Retinal pigment epithelial cell (primary cell): ENCODE data around the gene DFFA.

Source experiments
- DNase-seq: peaks from one replicate; pipeline ENCODE4 v3.0.0-alpha.2; 2010; ENCODE audit warnings: low read depth
- H3K4me3 ChIP-seq: 2 replicates; pipeline ENCODE4 v1.5.1; 2011; ENCODE audit warnings: mild to moderate bottlenecking, low read length, control low read depth, moderate library complexity
- TF ChIP-seq, protein P1 (sequence below): conservative IDR thresholded peaks from 2 replicates; pipeline ENCODE4 v1.5.1; 2011; ENCODE audit warnings: low read depth, low read length, control low read depth, inconsistent platforms

The DFFA gene

DNA sequence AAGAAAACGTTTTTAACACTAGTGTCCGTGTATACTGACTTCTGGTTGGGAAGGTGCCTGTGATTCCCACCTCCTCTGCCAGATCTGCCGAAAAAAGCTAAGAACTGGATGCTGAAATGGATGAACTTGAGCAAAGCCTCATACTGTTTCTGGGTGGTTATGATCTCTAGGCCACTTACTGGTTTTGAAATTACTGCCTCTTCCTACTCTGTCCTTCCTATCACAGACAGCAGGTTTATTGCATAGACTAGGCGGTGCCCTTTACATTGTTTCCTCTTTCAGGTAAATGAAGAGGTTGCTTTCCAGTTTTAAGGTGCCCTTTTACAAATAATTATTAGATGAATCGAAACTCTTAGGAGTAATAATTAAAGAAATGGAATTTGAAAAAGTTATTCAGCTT is 29.9 kb upstream of the DFFA start:
- TF ChIP-seq, protein P1, sequence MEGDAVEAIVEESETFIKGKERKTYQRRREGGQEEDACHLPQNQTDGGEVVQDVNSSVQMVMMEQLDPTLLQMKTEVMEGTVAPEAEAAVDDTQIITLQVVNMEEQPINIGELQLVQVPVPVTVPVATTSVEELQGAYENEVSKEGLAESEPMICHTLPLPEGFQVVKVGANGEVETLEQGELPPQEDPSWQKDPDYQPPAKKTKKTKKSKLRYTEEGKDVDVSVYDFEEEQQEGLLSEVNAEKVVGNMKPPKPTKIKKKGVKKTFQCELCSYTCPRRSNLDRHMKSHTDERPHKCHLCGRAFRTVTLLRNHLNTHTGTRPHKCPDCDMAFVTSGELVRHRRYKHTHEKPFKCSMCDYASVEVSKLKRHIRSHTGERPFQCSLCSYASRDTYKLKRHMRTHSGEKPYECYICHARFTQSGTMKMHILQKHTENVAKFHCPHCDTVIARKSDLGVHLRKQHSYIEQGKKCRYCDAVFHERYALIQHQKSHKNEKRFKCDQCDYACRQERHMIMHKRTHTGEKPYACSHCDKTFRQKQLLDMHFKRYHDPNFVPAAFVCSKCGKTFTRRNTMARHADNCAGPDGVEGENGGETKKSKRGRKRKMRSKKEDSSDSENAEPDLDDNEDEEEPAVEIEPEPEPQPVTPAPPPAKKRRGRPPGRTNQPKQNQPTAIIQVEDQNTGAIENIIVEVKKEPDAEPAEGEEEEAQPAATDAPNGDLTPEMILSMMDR: no peak
- no peak for DNase-seq
- H3K4me3 ChIP-seq: no peak overlapping the region

DNA sequence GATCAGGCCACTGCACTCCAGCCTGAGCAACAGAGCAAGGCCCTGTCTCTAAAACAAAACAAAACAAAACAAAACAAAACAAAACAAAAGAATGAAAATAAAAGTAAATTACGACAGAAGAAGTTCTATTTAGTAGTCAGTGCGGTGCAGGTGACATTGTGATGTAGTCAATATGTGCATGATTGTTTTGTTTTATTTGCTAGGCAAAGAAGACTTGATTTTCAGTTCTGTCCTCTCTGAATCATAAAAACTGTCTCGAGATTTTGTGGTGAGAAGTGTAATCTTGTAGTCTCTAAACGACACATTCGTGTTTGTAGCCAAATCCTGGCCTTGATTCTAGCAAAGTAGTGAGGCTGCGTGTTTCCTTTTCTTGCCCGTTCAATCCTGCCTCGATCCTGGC is 25.9 kb upstream of the DFFA start:
- H3K4me3 ChIP-seq: no peak overlapping the region
- DNase-seq: no peak
- TF ChIP-seq, protein P1: no peak

DNA sequence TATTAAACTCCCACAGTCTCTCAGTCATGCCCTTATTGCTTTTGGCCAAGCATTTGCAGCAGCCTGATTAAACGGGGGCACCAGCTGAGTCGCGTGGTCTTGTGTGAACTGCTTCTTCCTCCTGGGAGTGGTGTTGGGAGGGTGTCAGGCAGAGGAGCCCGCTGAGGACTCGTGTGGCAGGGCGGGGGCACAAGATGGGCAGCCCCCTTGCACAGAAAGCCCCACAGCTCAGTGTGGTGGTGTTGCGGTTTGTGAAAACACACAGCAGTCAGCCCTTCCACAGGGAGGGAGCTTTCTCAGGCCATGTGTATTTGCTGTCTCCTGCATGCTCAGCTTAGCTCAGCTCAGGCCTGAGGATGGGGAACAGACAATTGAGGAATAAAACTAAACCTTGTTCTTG is 24.8 kb upstream of the DFFA start:
- no peak for DNase-seq
- no peak overlapping the region for H3K4me3 ChIP-seq
- TF ChIP-seq, protein P1: no peak

DNA sequence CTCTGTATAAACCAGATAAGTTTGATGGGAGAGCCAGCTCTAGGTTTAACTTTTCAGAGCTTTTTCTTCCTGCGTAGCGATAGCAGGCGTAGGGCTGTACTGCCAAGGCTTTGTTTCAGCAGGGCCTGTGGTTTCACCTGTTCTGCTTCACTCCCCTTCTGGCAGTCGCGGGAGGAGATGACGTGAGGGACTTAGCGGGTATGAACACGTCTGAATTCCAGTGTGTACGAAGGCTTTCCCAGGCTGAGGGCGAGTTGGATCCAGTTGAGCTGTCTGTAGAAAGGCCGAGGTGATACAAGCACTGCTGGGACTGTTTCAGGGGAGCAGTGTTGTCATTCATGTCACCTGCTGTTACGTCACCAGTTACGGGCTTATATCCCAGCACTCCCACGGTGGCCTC is 23.6 kb upstream of the DFFA start:
- no peak overlapping the region for H3K4me3 ChIP-seq
- no peak for DNase-seq
- TF ChIP-seq, protein P1: no peak

DNA sequence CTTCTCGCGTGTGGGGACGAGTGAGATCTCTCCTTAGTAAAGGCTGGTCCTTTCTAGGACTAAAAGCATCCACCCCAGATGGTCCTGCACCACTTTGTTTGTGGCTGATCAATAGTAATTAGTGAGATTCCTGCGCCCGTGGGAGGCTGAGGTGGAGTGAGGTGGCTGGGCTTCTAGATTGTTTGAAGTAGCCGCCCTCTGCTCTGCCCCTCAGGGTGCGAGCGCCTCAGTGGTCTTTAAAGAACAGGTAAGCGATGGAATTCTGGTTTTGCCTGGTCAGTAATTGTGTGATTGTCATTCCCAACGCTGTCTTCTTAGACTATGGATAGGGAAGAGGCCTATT is 23.1 kb upstream of the DFFA start:
- DNase-seq: no peak
- H3K4me3 ChIP-seq: no peak overlapping the region
- TF ChIP-seq, protein P1: no peak

DNA sequence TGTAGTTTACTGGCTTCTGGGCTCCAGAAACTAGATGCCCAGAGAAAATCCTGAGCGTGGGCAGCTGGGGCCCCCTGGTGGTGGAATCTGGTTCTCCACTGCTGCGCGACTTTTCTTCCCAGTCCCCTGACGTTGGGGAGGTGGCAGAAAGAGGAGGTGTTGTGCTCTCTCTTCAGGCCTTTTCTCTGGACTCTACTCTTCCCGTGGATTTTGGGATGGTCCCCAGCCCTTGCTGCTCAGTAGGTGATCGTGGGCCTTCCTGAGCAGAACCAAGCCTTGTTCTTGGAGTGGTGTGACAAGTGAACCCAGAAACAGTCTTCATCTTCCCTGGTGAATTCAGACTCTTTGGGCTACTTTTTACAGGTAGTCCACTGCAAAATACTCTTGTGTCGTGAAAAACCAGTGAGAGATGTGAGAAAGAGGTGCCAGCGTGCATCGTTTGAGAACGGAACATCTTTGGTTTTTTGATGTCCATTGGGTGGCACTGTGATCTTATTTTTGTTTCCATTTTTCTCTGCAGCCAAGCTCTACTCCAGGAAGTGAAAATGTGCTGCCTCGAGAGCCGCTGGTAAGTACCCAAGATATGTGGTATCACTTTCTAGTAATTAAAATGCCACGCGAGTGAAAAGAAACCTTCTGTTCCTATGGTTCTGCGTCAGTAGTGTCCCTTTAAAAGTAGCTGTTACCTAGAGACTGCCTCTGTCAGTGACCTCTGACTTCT is 22.6 kb upstream of the DFFA start:
- TF ChIP-seq, protein P1: peak; percentile 90
- no peak for DNase-seq
- H3K4me3 ChIP-seq: peak overlapping the region; percentile 18

DNA sequence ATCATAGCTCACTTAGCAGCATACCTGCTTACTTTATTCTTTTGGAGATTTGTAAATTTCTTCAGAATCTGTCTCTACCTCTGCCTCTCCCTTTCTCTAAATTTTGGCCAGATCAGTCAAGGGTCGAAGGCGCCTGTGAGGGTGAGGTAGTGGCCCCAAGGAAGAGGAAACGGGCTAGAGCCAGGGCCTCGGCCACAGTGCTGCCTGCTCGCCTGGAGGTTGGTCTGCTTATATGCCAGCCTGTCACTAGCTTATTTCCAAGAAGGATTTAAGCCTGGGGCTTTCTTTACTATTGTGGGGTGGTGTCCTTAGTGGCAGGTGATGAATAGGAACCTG is 22.1 kb upstream of the DFFA start:
- TF ChIP-seq, protein P1: no peak
- H3K4me3 ChIP-seq: no peak overlapping the region
- DNase-seq: no peak
